NCI-H748 treated with DMSO at 0.1 percent for 48 hours (cell line): Measurements from ENCODE around the gene FAM163B.

Source experiments
- DNase-seq: peaks from one replicate; lab custom pipeline; 2025; lab: John Stamatoyannopoulos, UW

Gene FAM163B

GRCh38 chr9:133609311-133610098 is at the start of gene FAM163B:
Gene FAM163B (minus strand): TSS chr9:133609389. CDS start chr9:133580223, 29,166 bp downstream.
- DNase-seq: no peak

- no peak for DNase-seq
Observed at GRCh38 chr9:133657120-133657661, 48.0 kb upstream of the FAM163B start.

DNA sequence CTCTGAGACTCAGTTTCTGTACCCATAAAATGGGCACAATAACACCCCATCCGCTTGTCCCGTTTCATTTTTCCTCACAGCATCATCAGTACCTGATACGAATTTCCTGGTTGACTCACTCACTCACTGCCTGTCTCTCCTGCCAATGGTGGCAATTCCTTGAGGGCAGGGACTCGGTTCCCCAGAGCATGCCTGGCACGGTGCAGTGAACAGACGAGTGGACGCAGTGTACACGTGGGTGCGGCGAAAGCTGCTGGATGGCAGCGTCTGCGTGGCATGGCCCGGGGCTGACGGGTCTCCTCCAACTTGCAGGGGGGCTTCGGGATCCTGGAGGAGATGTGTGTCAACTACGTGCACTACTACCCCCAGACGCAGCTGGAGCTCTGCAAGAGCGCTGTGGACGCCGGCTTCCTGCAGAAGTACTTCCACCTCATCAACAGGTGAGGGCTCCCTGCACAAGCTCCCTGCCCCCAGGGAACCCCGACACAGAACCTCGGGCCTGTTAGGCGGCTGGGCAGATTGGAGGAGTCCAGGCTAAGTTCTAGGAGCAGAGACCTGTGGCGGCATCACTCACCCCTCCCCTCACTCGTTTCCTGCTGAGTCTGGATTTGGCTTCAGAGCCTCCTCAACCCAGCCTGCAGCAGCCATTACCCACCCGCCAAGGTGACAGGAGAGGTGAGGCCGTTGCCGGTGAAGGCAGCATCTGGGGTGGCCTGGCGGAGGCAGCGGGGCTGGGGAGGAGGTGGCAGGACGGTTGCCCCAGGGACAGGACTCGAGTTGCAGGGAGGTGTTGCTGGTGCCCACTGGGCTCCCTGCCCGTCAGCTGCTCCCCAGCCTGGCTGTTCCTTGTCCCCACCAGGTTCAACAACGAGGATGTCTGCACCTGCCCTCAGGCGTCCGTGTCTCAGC is 47.3 kb upstream of the FAM163B start:
- DNase-seq: no peak

DNA sequence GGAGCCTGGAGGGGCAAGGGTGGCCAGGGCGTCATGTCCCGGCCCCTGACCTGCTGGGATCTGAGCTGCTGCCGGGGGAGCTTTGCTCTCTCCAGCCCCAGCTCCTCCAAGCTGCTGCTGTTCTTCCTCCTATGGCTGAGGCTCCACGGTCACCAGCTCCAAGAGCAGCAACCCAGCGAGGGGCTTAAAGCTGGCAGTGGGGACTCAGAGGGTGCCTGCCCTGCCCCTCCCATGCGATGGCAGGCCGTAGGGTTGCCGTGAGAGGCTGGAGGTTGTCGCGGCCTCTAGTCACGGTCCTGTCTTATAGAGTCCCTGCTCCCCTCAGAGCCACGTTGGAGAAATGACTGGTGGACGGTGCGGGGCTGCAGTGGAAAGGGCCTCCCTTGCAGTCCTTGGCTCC is 46.5 kb upstream of the FAM163B start:
- DNase-seq: no peak

DNA sequence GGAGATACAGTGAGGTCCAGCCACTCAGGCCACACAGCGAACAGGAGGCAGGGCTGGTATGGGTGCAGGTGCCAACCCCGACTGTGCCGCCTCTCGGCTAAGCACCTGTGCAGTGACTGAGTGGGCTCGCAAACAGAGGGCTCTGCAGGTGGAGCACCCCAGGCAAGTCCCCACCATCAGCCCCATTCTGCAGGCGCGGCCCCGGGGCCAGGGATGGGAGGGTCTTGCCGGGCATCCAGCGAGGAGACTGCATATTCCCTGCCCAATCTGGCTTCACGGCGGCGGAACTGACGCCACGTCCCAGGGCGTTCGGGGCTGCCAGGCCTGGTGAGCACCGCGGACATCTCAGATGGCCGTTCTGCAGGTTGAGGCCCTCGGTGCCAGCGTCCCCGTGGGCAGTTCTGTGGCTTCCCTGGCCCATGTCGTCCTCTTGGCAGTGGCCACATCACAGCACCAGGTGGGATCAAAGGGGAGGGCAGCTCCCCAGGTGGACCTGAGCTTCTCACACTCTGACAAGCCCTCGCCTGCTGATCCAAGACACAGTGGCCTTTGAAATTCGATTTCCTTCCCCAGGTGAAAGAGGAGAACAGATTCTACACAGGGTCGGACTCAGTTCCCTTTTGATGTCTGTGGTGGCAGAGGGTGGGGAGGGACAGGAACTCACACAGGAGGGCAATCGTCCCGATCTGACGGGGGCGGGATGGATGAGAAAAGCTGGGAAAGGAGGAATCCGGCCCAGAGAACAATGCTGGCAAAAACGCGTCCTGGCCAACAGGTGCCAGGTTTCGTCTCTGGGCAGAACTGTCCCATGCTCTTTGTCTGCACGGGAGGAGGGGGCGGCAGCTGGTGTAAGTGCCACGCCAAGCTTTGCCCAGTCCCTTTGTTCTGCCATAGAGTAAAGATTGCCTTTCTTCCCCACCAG is 45.8 kb upstream of the FAM163B start:
- DNase-seq: no peak

DNA sequence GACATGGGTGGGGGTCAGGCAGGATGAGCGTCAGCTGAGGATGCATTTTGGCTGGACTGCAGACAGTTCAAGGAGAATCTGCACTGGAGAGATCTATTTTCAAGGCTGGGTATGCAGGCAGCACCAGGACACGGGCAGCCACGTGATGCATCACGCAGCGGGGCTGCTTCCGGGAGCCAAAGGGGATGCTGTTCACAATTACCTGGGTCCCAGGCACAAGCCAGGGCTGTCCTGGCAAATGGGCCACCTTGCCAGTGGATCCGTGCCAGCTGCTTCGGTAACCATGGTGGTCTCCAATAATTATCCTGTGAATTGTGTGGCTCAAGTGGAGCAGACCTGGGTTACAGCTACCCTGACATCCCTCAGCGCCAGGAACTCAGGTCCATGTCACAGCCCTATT is 44.4 kb upstream of the FAM163B start:
- no peak for DNase-seq

DNA sequence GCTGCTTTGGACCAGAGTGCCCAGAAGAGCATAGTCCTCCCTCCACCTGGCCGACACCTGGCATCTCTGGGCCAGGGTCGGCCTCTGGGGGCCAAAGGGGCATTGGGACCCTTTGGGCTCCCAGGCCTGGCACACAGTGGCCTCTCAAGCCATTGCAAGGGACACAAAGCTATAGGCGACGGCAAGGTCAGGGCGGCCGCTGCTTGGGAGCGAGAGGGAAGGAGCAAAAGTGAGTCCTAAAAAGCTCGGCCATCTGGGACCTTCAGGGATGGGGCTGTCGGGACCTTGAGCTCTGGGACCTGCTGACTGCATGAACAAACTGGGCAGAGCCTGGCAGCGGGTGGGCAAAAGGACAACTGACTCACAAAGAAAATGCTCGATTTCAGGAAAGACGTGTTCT is 40.8 kb upstream of the FAM163B start:
- DNase-seq: no peak

- no peak for DNase-seq
Observed at GRCh38 chr9:133649194-133649593, 40.0 kb upstream of the FAM163B start.

DNA sequence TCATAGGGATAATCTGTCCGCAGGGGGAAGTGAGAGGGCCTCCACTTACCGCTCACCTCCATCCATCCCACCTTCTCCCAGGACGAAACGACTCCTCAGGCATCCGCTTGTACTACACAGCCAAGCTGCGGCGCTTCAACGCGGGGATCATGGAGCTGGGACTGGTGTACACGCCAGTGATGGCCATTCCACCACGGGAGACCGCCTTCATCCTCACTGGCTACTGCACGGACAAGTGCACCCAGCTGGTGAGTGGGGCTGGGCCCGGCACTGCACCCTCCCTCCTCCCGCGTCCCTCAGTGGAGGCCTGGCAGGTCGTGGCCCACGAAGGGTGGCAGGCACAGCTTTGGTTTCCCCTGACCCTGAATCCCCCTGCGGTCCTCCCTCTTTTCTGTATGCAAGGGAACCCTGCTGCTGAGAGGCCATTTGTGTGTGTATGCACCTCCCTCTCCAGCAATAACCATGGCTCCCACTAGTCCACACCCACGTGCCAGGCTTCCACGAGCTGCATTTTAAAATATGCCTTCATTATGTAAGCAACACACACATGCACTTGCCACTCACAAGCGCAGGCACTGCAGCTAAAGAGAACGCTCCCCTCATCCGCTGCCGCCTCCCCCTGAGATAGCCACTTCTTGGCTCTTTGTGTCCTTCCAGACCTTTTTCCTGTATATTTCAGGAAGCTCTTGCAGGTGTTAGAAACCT is 38.7 kb upstream of the FAM163B start:
- DNase-seq: no peak

DNA sequence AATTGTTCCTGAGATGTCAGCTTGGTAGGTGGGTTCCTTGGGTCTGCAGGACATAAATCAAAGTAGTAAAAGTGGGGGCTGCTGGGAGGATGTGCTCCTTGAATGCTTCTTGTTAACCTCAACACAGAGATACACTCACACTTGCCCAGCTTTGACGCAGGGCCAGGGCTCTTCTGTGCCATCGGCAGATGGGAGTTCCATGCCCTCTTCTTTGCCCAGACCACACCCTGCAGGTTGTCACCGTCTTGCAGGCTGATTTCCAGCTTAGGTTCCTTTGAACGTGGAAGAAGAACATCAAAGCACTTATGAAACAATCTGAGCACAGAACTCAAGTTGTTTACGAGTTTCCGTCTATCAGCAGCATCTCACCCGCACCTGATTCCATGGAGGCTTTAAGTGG is 38.0 kb upstream of the FAM163B start:
- DNase-seq: no peak

DNA sequence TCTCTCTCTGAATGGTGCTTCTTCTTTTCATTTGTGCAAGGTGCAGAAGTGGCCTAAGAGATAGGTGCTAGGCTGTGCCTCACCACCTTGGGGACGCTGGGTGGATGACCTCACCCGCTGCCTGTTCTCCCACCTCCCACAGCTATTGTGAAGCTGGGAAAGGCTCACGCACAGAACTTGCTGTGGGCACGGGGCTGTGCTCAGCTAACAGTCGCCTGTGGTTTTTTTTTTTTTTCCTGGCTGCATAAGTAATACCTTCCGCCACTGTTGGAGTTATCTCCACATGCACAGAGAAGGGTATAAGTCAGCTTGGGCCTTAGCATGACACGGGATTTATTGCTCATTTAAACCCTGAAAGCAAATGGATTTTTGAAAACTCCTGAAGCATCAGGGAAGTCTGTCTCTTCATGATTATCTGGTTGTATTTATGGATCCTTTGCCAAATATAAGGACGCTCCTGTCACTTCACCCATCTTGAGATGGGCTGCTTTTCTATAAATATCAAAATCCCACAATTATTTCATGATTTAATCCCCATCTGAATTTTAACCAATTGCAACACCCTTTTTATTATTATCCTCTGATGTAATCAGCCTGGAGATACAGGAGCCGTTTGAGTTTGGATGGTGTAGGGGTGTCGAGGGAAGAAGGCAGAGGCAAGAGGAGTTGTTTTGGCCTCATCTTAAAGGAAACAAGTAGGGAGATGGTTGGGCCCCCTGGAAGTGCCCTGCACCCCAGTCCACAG is 36.0 kb upstream of the FAM163B start:
- DNase-seq: no peak

DNA sequence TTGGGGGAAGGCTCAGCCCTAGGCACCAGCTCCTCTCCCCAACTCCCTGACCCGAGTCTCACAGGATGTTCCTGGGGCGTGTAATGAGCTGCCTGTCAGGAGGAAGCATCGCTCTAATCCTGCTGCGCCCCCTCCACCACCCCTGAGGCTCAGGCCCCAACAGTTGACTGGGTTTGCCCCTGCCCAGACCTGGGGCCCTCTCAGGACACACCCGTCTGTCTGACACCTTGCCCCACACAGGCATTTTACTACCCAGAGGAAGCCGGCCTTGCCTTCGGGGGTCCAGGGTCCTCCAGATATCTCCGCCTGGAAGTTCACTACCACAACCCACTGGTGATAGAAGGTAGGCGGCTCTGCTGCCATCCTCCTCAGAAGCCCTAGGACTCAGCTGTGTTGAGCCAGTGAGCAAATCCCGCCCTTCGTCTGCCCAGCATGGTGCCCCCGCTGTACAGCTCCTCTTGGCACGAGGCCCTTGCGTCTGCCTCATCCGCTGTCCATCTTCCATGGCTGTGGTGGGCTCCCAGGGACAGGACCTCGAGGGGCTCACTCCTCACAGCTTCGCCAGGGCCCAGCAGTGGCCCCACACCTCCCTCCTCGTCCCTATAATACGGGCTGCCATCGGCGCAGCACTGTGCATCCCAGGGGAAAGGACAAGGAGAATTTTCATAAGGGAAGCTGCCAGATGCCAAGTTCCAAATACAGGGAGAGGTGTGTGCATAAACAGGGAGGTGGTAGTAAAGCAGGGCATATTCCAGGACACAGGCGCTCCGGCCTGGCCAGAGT is 35.0 kb upstream of the FAM163B start:
- DNase-seq: no peak

- no peak for DNase-seq
Observed at GRCh38 chr9:133643362-133643755, 34.2 kb upstream of the FAM163B start.

DNA sequence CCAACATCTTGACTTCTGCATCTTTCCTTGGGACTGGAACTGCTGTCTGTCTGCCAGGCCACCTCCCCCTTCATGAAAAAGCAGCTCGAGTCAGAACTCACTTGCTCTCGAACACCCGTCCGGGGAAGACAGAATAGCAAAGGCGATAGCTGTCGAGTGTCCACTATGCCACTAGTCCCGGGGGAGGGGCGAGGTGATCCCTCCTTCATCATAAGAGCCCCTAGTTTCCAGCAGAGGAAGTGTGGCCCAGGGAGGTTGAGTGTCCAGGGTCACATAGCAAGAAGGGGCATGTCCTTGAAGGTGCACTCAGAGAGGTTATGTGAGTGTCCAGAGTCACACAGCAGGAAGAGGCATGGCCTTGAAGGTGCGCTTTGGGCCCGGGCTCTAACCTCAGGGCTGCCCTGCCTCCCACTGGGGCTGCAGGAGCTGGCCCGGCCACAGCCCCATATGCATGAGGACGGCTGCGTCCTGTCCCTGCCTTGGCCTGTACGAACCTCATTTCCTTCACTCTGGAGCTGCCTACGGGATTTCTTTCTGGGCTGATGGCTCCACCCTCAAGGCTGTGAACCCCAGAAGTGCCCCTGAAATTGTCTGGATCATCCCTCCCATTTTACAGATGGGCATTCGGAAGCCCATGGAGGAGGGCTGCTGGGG is 33.6 kb upstream of the FAM163B start:
- no peak for DNase-seq

- no peak for DNase-seq
Observed at GRCh38 chr9:133641861-133642595, 32.8 kb upstream of the FAM163B start.

DNA sequence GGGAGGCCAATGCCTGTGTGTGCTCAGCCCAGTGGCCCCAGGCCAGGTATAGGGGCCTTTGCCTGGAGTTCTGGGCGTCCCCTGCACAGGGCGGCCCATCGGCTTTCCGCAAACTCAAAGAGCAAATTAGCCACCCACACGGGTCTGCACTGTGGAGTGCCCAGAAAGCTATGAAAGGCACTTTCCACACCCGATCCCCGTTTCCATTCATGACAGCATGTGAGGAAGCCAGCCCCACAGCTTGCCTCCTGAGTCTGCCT is 32.1 kb upstream of the FAM163B start:
- no peak for DNase-seq

DNA sequence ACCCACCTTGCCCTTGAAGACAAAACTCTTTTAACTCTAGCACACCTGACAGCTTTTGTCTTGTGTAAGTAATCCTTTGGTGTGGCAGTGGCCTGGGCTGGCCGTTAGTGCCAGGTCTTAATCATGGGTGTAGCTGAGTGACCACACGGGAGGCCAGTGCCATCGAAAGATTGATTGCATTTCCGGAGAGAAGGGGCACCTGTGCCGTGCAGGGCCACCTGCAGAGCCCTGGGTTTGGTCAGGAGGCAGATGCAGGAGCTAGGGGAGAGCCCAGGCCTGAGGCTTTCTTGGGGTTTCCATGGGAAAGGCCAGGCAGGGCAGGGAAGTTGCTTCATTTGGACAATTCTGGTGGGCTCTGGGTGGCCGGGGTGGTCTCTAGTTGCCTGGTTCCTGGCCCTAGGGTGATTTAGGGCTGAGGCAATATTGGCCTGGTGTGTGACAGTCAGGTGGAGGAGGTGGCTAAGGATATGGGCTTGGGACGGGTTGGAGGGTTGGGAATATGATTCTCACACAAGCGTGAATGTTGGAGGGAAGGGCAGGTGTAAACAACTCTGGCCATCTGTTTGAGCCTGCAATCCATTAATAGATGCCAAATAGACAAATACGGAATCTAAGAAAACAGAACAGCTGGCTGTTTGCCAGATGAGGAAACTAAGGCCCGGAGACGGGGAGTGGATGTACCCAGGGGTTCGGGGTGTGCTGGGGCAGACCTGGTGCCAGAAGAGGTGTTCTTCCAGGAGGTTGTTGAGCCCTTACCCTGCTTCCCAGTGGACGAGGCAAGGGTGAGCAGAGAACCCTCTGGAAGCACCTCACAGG is 31.6 kb upstream of the FAM163B start:
- no peak for DNase-seq

GRCh38 chr9:133640160-133640559 is 31.0 kb upstream of the FAM163B start:
- DNase-seq: no peak
